ENCODE measurements around the gene BRD3OS.

Gene BRD3OS

GRCh38 chr9:134010310-134011173 lies 14.7 kb upstream of the BRD3OS start:
- TF ChIP-seq CTCF (IDR thresholded peaks at IDR 0.05; ENCODE audit: borderline replicate concordance, insufficient read depth, low read depth, low read length), result no peak
- H3K4me3 ChIP-seq (ENCODE audit: low read depth, low read length), result no peak overlapping the region

GRCh38 chr9:134011401-134011800 lies 13.9 kb upstream of the BRD3OS start:
- no peak for TF ChIP-seq CTCF (IDR thresholded peaks at IDR 0.05; ENCODE audit: borderline replicate concordance, insufficient read depth, low read depth, low read length)
- H3K4me3 ChIP-seq (ENCODE audit: low read depth, low read length), result no peak overlapping the region

GRCh38 chr9:134014946-134015345 lies 10.3 kb upstream of the BRD3OS start:
- H3K4me3 ChIP-seq (ENCODE audit: low read depth, low read length), result no peak overlapping the region

GRCh38 chr9:134024214-134024792 lies 978 bp upstream of the BRD3OS start:
- no peak for TF ChIP-seq CTCF (IDR thresholded peaks at IDR 0.05; ENCODE audit: borderline replicate concordance, insufficient read depth, low read depth, low read length)
- no peak overlapping the region for H3K4me3 ChIP-seq (ENCODE audit: low read depth, low read length)

More at GRCh38 chr9:134014946-134015345, 10.3 kb upstream of the BRD3OS start:
- TF ChIP-seq CTCF (IDR thresholded peaks at IDR 0.05; ENCODE audit: borderline replicate concordance, insufficient read depth, low read depth, low read length), result no peak

- TF ChIP-seq CTCF (IDR thresholded peaks at IDR 0.05; ENCODE audit: borderline replicate concordance, insufficient read depth, low read depth, low read length), result peak; percentile 48
- peak overlapping the region; percentile 92 for H3K4me3 ChIP-seq (ENCODE audit: low read depth, low read length)
These were observed 593 bp downstream of the BRD3OS start for GRCh38 chr9:134025606-134026541.

GRCh38 chr9:134026581-134026980 lies 1.3 kb downstream of the BRD3OS start:
- TF ChIP-seq CTCF (IDR thresholded peaks at IDR 0.05; ENCODE audit: borderline replicate concordance, insufficient read depth, low read depth, low read length), result no peak

More at GRCh38 chr9:134026581-134026980, 1.3 kb downstream of the BRD3OS start:
- H3K4me3 ChIP-seq (ENCODE audit: low read depth, low read length), result no peak overlapping the region

All from GM12875 (cell line).